ENCODE results near the gene TOMM40. TPM values are rescaled to one million over a fixed set of nuclear protein-coding genes. Genes with fewer than 3 reads are reported as not detected.

Gene TOMM40
- total and polyA plus RNA-seq, 2 of the 13 experiments (the other 11 are each of a cell fraction or from before 2014, with no cell fraction given) = 72.0 to 110 TPM

- TF ChIP-seq AKNA (CRISPR knock-in tag; IDR thresholded peaks at IDR 0.05; ENCODE audit: borderline replicate concordance) = no peak
- TF ChIP-seq MIER2 (CRISPR knock-in tag; IDR thresholded peaks at IDR 0.05) = no peak
- TF ChIP-seq ZNF800 (CRISPR knock-in tag; IDR thresholded peaks at IDR 0.05) = no peak
- TF ChIP-seq ZNF530 (CRISPR knock-in tag; IDR thresholded peaks at IDR 0.05; ENCODE audit: low read depth) = no peak
Observed at GRCh38 chr19:44892932-44893331, 1.9 kb downstream of the TOMM40 start (continued).

GRCh38 chr19:44893332-44894051 lies 2.4 kb downstream of the TOMM40 start:
- WGBS (ENCODE audit: low lambda C conversion rate) = 99% methylated on average over 9 of the region's 18 CpGs
- POLR2A ChIA-PET = no interaction called here
- H3K27ac ChIP-seq (ENCODE audit: extremely low read length, insufficient read depth, low read length) = no peak overlapping the region
- FAIRE-seq (no peak), ATAC-seq (no peak), DNase-seq (ENCODE audit: low spot score) (no peak)
- no peaks in the 10 kb centered on the region; a peak in 1 of 5 replicates for H3K27me3 ChIP-seq (ENCODE audit: control insufficient read depth in 1 of 2, insufficient read depth in 2 of 2, low read length in 2 of 2)
- H3K79me2 ChIP-seq (ENCODE audit: insufficient read depth, low read length) = peaks cover 39% of the 10 kb centered on the region
- peaks cover 28% of the 10 kb centered on the region for H3K4me1 ChIP-seq (ENCODE audit: insufficient read depth, low read length)
- CTCF ChIA-PET (ENCODE audit: low intra/inter-chr PET ratio, low total read pairs) = no interaction called here
- no peak overlapping the region for H3K4me3 ChIP-seq (replicated peaks in 1 of 3; ENCODE audit: insufficient read depth in 1 of 3, low read depth in 2 of 3, low read length in 3 of 3)
- in situ Hi-C loops (cut with HindIII; ENCODE audit: extremely low pct_ligation_motif_present, low pct_unique_long_range_greater_than_20kb) (no loop called here), intact Hi-C loops (cut with micrococcal nuclease; ENCODE audit: unreplicated experiment) (no loop called here)
- H3K36me3 ChIP-seq (replicated peaks in 1 of 2; ENCODE audit: control insufficient read depth in 1 of 2, insufficient read depth in 2 of 2, low read length in 2 of 2) = peaks cover 42 to 55% of the 10 kb centered on the region in 2 experiments
- no peak overlapping the region for H3K9ac ChIP-seq (ENCODE audit: insufficient read depth, low read depth, low read length)
- BruUV-seq (replicated peaks) = no TSS peak
- no peak overlapping the region for H2AFZ ChIP-seq (ENCODE audit: low read length)
- H3K4me2 ChIP-seq (ENCODE audit: low read depth, low read length) = no peak overlapping the region
- H3K9me3 ChIP-seq (ENCODE audit: low read length) = no peaks in the 10 kb centered on the region
- no peaks in the 10 kb centered on the region for H4K20me1 ChIP-seq (ENCODE audit: insufficient read depth, low read length)
- TF ChIP-seq ZHX1 (CRISPR knock-in tag; IDR thresholded peaks at IDR 0.05; ENCODE audit: low read depth) = no peak
- TF ChIP-seq HNF4G (IDR thresholded peaks at IDR 0.05; ENCODE audit: borderline replicate concordance, low read depth, low read length) = no peak
- TF ChIP-seq HNF4G (CRISPR knock-in tag; IDR thresholded peaks at IDR 0.05; ENCODE audit: borderline replicate concordance, low read depth) = no peak
- TF ChIP-seq HMGXB4 (CRISPR knock-in tag; IDR thresholded peaks at IDR 0.05; ENCODE audit: borderline replicate concordance in 1 of 2, low read depth in 1 of 2) = no peak
- TF ChIP-seq CEBPB (IDR thresholded peaks at IDR 0.05; ENCODE audit: borderline replicate concordance, low read depth, low read length) = peak; percentile 33; the same call in 1 of the 2 replicates

Measured in HepG2 (cell line).